Osteocyte (in vitro differentiated cells): ENCODE measurements around the gene RNF40. TPM values are rescaled to one million over a fixed set of nuclear protein-coding genes. Genes with fewer than 3 reads are reported as not detected.

ENCODE experiments used
- DNase-seq: peaks from one replicate; pipeline ENCODE4 v3.0.0; 2021; ENCODE audit warnings: mixed read lengths; ENCODE audit not compliant: unreplicated experiment; ENCODE audit errors: extremely low spot score
- H3K27ac Mint-ChIP-seq: one replicate; pipeline ENCODE4 v1.8.0; 2021; ENCODE audit warnings: mild to moderate bottlenecking, mixed read lengths; ENCODE audit not compliant: unreplicated experiment
- H3K27me3 Mint-ChIP-seq: one replicate; pipeline ENCODE4 v1.8.0; 2021; ENCODE audit warnings: mixed read lengths; ENCODE audit not compliant: unreplicated experiment
- H3K36me3 Mint-ChIP-seq: one replicate; pipeline ENCODE4 v1.8.0; 2021; ENCODE audit warnings: mixed read lengths; ENCODE audit not compliant: unreplicated experiment
- H3K4me1 Mint-ChIP-seq: one replicate; pipeline ENCODE4 v1.8.0; 2021; ENCODE audit warnings: mixed read lengths; ENCODE audit not compliant: unreplicated experiment
- H3K4me3 Mint-ChIP-seq: one replicate; pipeline ENCODE4 v1.8.0; 2021; ENCODE audit warnings: mild to moderate bottlenecking, moderate library complexity, mixed read lengths; ENCODE audit not compliant: unreplicated experiment
- H3K9me3 Mint-ChIP-seq: one replicate; pipeline ENCODE4 v1.8.0; 2021; ENCODE audit warnings: mixed read lengths; ENCODE audit not compliant: unreplicated experiment
- CTCF ChIP-seq: fragments of 200-600 bp; sonication (generic); IDR thresholded peaks from 2 replicates; pipeline ENCODE4 v1.5.0; 2021; ENCODE audit warnings: antibody characterized with exemption, mild to moderate bottlenecking, moderate library complexity
- total RNA-seq: library from RNA; stranded (reverse); gene quantifications from 2 replicates; pipeline ENCODE4 v1.2.1, GENCODE V29; 2021

RNF40 gene
- total RNA-seq, 1 donor from 2014 or later: 118 TPM

- H3K27me3 Mint-ChIP-seq: no peaks in the 10 kb centered on the region
- TF ChIP-seq CTCF: no peak
- peaks cover 39% of the 10 kb centered on the region for H3K4me1 Mint-ChIP-seq
- no peak for DNase-seq
- peak overlapping the region; percentile 95 for H3K4me3 Mint-ChIP-seq
- no peaks in the 10 kb centered on the region for H3K9me3 Mint-ChIP-seq
- H3K36me3 Mint-ChIP-seq: peaks cover 14% of the 10 kb centered on the region
- peak overlapping the region; percentile 96 for H3K27ac Mint-ChIP-seq
These were observed 12.4 kb downstream of the RNF40 start for GRCh38 chr16:30774367-30775130.

DNA sequence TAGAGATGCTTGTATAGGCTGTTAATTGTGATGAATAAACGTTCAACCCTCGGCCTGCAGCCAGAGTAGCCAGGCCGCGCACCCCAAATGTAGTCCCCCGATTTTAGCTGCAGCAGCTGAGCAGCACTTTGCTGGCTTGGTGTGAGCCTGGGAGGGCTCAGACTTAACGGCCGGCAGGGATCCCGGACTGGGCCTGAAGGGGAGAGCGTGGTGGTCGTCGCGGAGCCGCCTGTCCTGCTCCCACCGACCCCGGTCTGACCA is 12.9 kb downstream of the RNF40 start:
- Mint-ChIP-seq H3K9me3 (no peaks in the 10 kb centered on the region), H3K27me3 (no peaks in the 10 kb centered on the region), H3K27ac (peak overlapping the region; percentile 96), H3K4me3 (peak overlapping the region; percentile 95), H3K4me1 (peaks cover 39% of the 10 kb centered on the region), H3K36me3 (peaks cover 12% of the 10 kb centered on the region)
- DNase-seq: no peak
- no peak for TF ChIP-seq CTCF

GRCh38 chr16:30775392-30776188 is 13.5 kb downstream of the RNF40 start:
- TF ChIP-seq CTCF: no peak
- Mint-ChIP-seq H3K4me1 (peaks cover 39% of the 10 kb centered on the region), H3K27me3 (no peaks in the 10 kb centered on the region), H3K27ac (peak overlapping the region; percentile 96), H3K36me3 (peaks cover 12% of the 10 kb centered on the region), H3K4me3 (peak overlapping the region; percentile 95), H3K9me3 (no peaks in the 10 kb centered on the region)
- peak; percentile 93 for DNase-seq

DNA sequence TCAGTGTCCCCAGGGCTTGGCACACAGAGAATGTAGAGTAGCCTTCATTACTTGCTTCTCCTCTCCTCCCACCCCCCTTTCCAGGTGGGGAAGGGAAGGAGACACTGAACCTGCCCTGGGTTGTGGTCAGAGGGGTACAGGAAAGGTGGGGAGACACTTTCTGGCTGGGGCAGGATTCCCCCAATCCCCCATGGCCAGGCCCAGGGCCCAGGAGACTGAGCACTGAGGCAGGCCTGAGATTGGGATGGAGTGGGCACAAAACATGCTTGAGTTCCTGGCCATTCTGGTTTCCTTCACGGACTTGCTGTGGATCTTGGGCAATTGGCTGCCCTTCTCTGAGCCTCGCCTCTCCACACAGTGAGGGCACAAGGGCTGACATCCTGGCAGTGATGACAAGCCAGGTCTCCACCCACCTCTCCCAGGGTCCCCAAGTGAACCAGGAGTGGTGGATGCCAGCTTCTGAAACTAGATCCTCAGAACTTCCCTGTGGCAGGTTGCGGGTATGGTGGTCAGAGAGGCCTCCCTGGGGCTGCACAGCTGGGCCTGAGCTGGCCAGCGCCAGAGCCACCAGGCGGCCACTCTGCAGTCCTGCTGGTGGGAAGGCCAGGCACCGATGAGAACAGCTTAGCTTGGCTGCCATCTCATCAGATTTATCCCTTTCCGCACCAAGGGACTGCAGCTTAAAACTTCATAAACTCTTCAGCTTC is 15.6 kb downstream of the RNF40 start:
- Mint-ChIP-seq H3K4me3 (peak overlapping the region; percentile 95), H3K27me3 (no peaks in the 10 kb centered on the region), H3K4me1 (peaks cover 39% of the 10 kb centered on the region), H3K27ac (peak overlapping the region; percentile 96), H3K9me3 (no peaks in the 10 kb centered on the region), H3K36me3 (peaks cover 12% of the 10 kb centered on the region)
- TF ChIP-seq CTCF: no peak
- no peak for DNase-seq
